SK-N-SH (cell line): ENCODE results near the gene CKAP4.

Experiments
- CTCF ChIP-seq: fragments of 200-600 bp; sonication (generic); IDR thresholded peaks from 2 replicates; pipeline ENCODE4 v1.6.1; 2017; ENCODE audit warnings: antibody characterized with exemption, mild to moderate bottlenecking, moderate library complexity
- ELF1 ChIP-seq: IDR thresholded peaks from 2 replicates; pipeline ENCODE4 v1.4.0; 2012
- EP300 ChIP-seq, 2 experiments: IDR thresholded peaks; 2 replicates each; pipeline versions ENCODE4 v1.4.0 to v1.6.1; 2012; ENCODE audit warnings: borderline replicate concordance in 1 of 2, low read depth in 1 of 2, low read length in 1 of 2
- EZH2phosphoT487 ChIP-seq: fragments of 200-600 bp; sonication (generic); IDR thresholded peaks from 2 replicates; pipeline ENCODE4 v1.6.1; 2017; ENCODE audit warnings: low read depth, mixed run types, mild to moderate bottlenecking, antibody characterized with exemption, moderate library complexity, borderline replicate concordance
- GABPA ChIP-seq: IDR thresholded peaks from 2 replicates; pipeline ENCODE4 v1.4.0; 2012; ENCODE audit warnings: low read depth, mild to moderate bottlenecking
- PBX3 ChIP-seq: IDR thresholded peaks from 2 replicates; pipeline ENCODE4; 2012
- RAD21 ChIP-seq: IDR thresholded peaks from 2 replicates; pipeline ENCODE4 v1.6.1; 2012; ENCODE audit warnings: mild to moderate bottlenecking, low read length
- REST ChIP-seq: IDR thresholded peaks from 2 replicates; pipeline ENCODE4 v1.6.1; 2012; ENCODE audit warnings: mild to moderate bottlenecking, low read depth, low read length, moderate library complexity
- SMC3 ChIP-seq: IDR thresholded peaks from 2 replicates; pipeline ENCODE4 v1.6.1; 2012; ENCODE audit warnings: low read depth, low read length, improper control_type of control experiment
- USF1 ChIP-seq: IDR thresholded peaks from 2 replicates; pipeline ENCODE4 v1.4.0; 2012; ENCODE audit warnings: low read depth, borderline replicate concordance
- USF2 ChIP-seq: fragments of 150-350 bp; IDR thresholded peaks from 2 replicates; pipeline ENCODE4 v1.6.1; 2017; ENCODE audit warnings: antibody characterized with exemption, low read length, low read depth, borderline replicate concordance
- ZBTB33 ChIP-seq: IDR thresholded peaks from 2 replicates; pipeline ENCODE4 v1.4.0; 2012; ENCODE audit warnings: low read depth, borderline replicate concordance

GRCh38 chr12:106248312-106248845, 559 bp upstream of the CKAP4 start:
- no peak for TF ChIP-seq USF1
- no peak for TF ChIP-seq RAD21
- TF ChIP-seq CTCF, result no peak
- no peak for TF ChIP-seq SMC3
- TF ChIP-seq ZBTB33, result no peak
- TF ChIP-seq GABPA, result no peak
- no peak for TF ChIP-seq EZH2phosphoT487
- no peak for TF ChIP-seq EP300 (IDR thresholded peaks at IDR 0.05; ENCODE audit: borderline replicate concordance in 1 of 2, low read depth in 1 of 2, low read length in 1 of 2)
- no peak for TF ChIP-seq ELF1
- no peak for TF ChIP-seq USF2
- TF ChIP-seq PBX3, result no peak
- no peak for TF ChIP-seq REST
